Endothelial cell of umbilical vein (primary cell): ENCODE measurements around the gene IPP.

ENCODE experiments used
- CTCF ChIP-seq, 2 donors: IDR thresholded peaks; 1 replicate in 1 of 2; 2 replicates in 1 of 2; pipeline ENCODE4 v1.5.1; 2011; ENCODE audit warnings: low read length in 2 of 2, mild to moderate bottlenecking in 2 of 2, moderate library complexity in 2 of 2, control low read depth in 1 of 2, inconsistent platforms in 1 of 2, low read depth in 1 of 2; ENCODE audit not compliant: insufficient read depth in 1 of 2; ENCODE audit errors: extremely low read depth in 1 of 2
- EZH2 ChIP-seq: IDR thresholded peaks from 2 replicates; pipeline ENCODE4 v1.6.1; 2012; ENCODE audit warnings: borderline replicate concordance, low read depth, mild to moderate bottlenecking, moderate library complexity, low read length, inconsistent platforms; ENCODE audit not compliant: severe bottlenecking
- POLR2A ChIP-seq: IDR thresholded peaks from 2 replicates; pipeline ENCODE4 v1.6.1; 2012; ENCODE audit warnings: low read depth, mild to moderate bottlenecking, control low read depth, low read length
- POLR2AphosphoS5 ChIP-seq: IDR thresholded peaks from 2 replicates; pipeline ENCODE4 v1.6.1; 2012; ENCODE audit warnings: low read depth, mild to moderate bottlenecking, control low read depth, low read length, moderate library complexity; ENCODE audit not compliant: insufficient read depth

- TF ChIP-seq POLR2A (no peak), CTCF (IDR thresholded peaks at IDR 0.05; ENCODE audit: extremely low read depth in 1 of 2, insufficient read depth in 1 of 2, low read depth in 1 of 2, low read length in 2 of 2) (no peak), EZH2 (no peak), POLR2AphosphoS5 (no peak)
Observed at GRCh38 chr1:45677751-45678245, 72.7 kb downstream of the IPP start.
